Smooth muscle cell (in vitro differentiated cells): ENCODE data around the gene SNF8. TPM values are rescaled to one million over a fixed set of nuclear protein-coding genes. Genes with fewer than 3 reads are reported as not detected.
A peak's percentile ranks its signal among the peaks of the same experiment; 100 is the strongest.
"Not testable (repeated sequence)": the region's sequence is repeated elsewhere in the genome, so short reads cannot be mapped to it uniquely, and the experiment has no call there.

Experiments
- DNase-seq: peaks from one replicate; lab custom pipeline; 2025; ENCODE audit not compliant: unreplicated experiment; lab: John Stamatoyannopoulos, UW
- H2AFZ ChIP-seq: fragments of 200-600 bp; sonication (generic); 2 replicates; pipeline ENCODE4 v1.6.0; 2016; ENCODE audit warnings: antibody characterized with exemption, low read depth, mild to moderate bottlenecking
- H3F3A ChIP-seq: fragments of 200-600 bp; sonication (generic); 2 replicates; pipeline ENCODE4 v1.6.0; 2017; ENCODE audit warnings: antibody characterized with exemption, low read depth
- H3K27ac ChIP-seq: fragments of 200-600 bp; sonication (generic); 2 replicates; pipeline ENCODE4 v1.5.1; 2016; ENCODE audit warnings: low read depth, mild to moderate bottlenecking
- H3K27me3 ChIP-seq: fragments of 200-600 bp; sonication (generic); 2 replicates; pipeline ENCODE4 v1.6.1; 2016; ENCODE audit warnings: low read depth, mild to moderate bottlenecking
- H3K36me3 ChIP-seq: fragments of 200-600 bp; sonication (generic); 2 replicates; pipeline ENCODE4 v1.5.1; 2016; ENCODE audit warnings: low read depth
- H3K4me1 ChIP-seq: fragments of 200-600 bp; sonication (generic); 2 replicates; pipeline ENCODE4 v1.5.1; 2016; ENCODE audit warnings: low read depth
- H3K4me2 ChIP-seq: fragments of 200-600 bp; sonication (generic); 2 replicates; pipeline ENCODE4 v1.6.0; 2016; ENCODE audit warnings: mild to moderate bottlenecking
- H3K4me3 ChIP-seq: fragments of 200-600 bp; sonication (generic); 2 replicates; pipeline ENCODE4 v1.5.1; 2016; ENCODE audit warnings: mild to moderate bottlenecking
- H3K79me2 ChIP-seq: fragments of 200-600 bp; sonication (generic); 2 replicates; pipeline ENCODE4 v1.6.0; 2016; ENCODE audit warnings: low read depth, mild to moderate bottlenecking
- H3K9ac ChIP-seq: fragments of 200-600 bp; sonication (generic); 2 replicates; pipeline ENCODE4 v1.6.0; 2016; ENCODE audit warnings: low read depth
- H3K9me3 ChIP-seq: fragments of 200-600 bp; sonication (generic); replicated peaks from 2 replicates; pipeline ENCODE4 v1.5.1; 2016; ENCODE audit warnings: low read depth
- H4K20me1 ChIP-seq: fragments of 200-600 bp; sonication (generic); 2 replicates; pipeline ENCODE4 v1.6.0; 2016; ENCODE audit warnings: low read depth
- CTCF ChIP-seq: fragments of 200-600 bp; sonication (generic); IDR thresholded peaks from 2 replicates; pipeline ENCODE4 v1.5.1; 2017; ENCODE audit warnings: borderline replicate concordance, mild to moderate bottlenecking, antibody characterized with exemption; ENCODE audit not compliant: insufficient read depth, poor library complexity, severe bottlenecking
- WGBS: methylation state at CpG from one replicate; pipeline ENCODE4 v1.1.7; 2016; ENCODE audit warnings: low lambda C conversion rate; 5-methylcytosine and 5-hydroxymethylcytosine counted together
- polyA plus RNA-seq: library from polyadenylated mRNA; unstranded; fragments of >200 nt; fragmentation: Nextera tagmentation; extraction: Ambion mirVana; gene quantifications from 2 replicates; pipeline ENCODE4 v1.2.1, GENCODE V29; 2016
- total RNA-seq: library from RNA; depleted of rRNA; stranded (reverse); fragments of >200 nt; gene quantifications from 2 replicates; pipeline ENCODE4 v1.2.3, GENCODE V29; 2014

SNF8 gene
- total and polyA plus RNA-seq, 2 experiments from 2014 or later: 69.6 to 260 TPM

GRCh38 chr17:48960834-48961515 is 16.3 kb upstream of the SNF8 start:
- Histone ChIP-seq H3K9me3 (no peaks in the 10 kb centered on the region), H3K4me3 (peak overlapping the region; percentile 11)
- WGBS: 39% methylated on average over 11 of the region's 11 CpGs

GRCh38 chr17:48954300-48954755 is 9.7 kb upstream of the SNF8 start:
- Histone ChIP-seq H3K36me3 (no peaks in the 10 kb centered on the region), H3K4me3 (no peak overlapping the region), H3K27me3 (no peaks in the 10 kb centered on the region), H3K9me3 (no peaks in the 10 kb centered on the region), H3K79me2 (no peaks in the 10 kb centered on the region), H4K20me1 (no peaks in the 10 kb centered on the region), H2AFZ (peak overlapping the region; percentile 5), H3K27ac (no peak overlapping the region), H3F3A (no peaks in the 10 kb centered on the region), H3K4me1 (no peaks in the 10 kb centered on the region), H3K4me2 (no peak overlapping the region), H3K9ac (no peak overlapping the region)
- no peak for DNase-seq
- peak; percentile 51 for TF ChIP-seq CTCF
- WGBS: 40% methylated on average over 7 of the region's 7 CpGs

More at GRCh38 chr17:48960834-48961515, 16.3 kb upstream of the SNF8 start:
- Histone ChIP-seq H3K9ac (peak overlapping the region; percentile 18), H3K4me1 (peaks cover 16% of the 10 kb centered on the region), H3K79me2 (no peaks in the 10 kb centered on the region), H2AFZ (peak overlapping the region; percentile 80), H4K20me1 (no peaks in the 10 kb centered on the region), H3K36me3 (no peaks in the 10 kb centered on the region), H3K4me2 (peak overlapping the region; percentile 76), H3K27ac (peak overlapping the region; percentile 81), H3K27me3 (no peaks in the 10 kb centered on the region), H3F3A (peaks cover 7% of the 10 kb centered on the region)
- no peak for TF ChIP-seq CTCF
- no peak for DNase-seq

- no peak overlapping the region for H3K4me2 ChIP-seq
- DNase-seq: no peak
- 68% methylated on average over 5 of the region's 5 CpGs for WGBS
- TF ChIP-seq CTCF: no peak
- H3K9me3 ChIP-seq: no peaks in the 10 kb centered on the region
- no peak overlapping the region for H3K27ac ChIP-seq
- no peaks in the 10 kb centered on the region for H3F3A ChIP-seq
- no peak overlapping the region for H3K4me3 ChIP-seq
- H2AFZ ChIP-seq: peak overlapping the region; percentile 24
- no peaks in the 10 kb centered on the region for H3K36me3 ChIP-seq
- no peaks in the 10 kb centered on the region for H3K4me1 ChIP-seq
- H3K27me3 ChIP-seq: no peaks in the 10 kb centered on the region
- H3K9ac ChIP-seq: no peak overlapping the region
- H3K79me2 ChIP-seq: no peaks in the 10 kb centered on the region
- H4K20me1 ChIP-seq: no peaks in the 10 kb centered on the region
Observed at GRCh38 chr17:48952904-48953303, 8.3 kb upstream of the SNF8 start.

- Histone ChIP-seq H3K9ac (no peak overlapping the region), H3K27ac (no peak overlapping the region), H2AFZ (no peak overlapping the region), H3K4me1 (no peaks in the 10 kb centered on the region), H3K27me3 (no peaks in the 10 kb centered on the region), H4K20me1 (no peaks in the 10 kb centered on the region), H3K4me3 (no peak overlapping the region), H3F3A (no peaks in the 10 kb centered on the region), H3K4me2 (no peak overlapping the region), H3K79me2 (no peaks in the 10 kb centered on the region), H3K36me3 (no peaks in the 10 kb centered on the region), H3K9me3 (no peaks in the 10 kb centered on the region)
- no peak for DNase-seq
- 95% methylated on average over 5 of the region's 5 CpGs for WGBS
- no peak for TF ChIP-seq CTCF
Observed at GRCh38 chr17:48951572-48951971, 6.9 kb upstream of the SNF8 start.

- Histone ChIP-seq H3K79me2 (peaks cover 34% of the 10 kb centered on the region), H2AFZ (peak overlapping the region; percentile 87), H3K4me3 (peak overlapping the region; percentile 79), H3K4me1 (peaks cover 11% of the 10 kb centered on the region), H3K27ac (peak overlapping the region; percentile 90), H3K4me2 (peak overlapping the region; percentile 97), H3K9ac (peak overlapping the region; percentile 94)
- WGBS: 97% methylated on average over 16 of the region's 16 CpGs
- not testable (repeated sequence) for H3K36me3 ChIP-seq, DNase-seq, H3K27me3 ChIP-seq, H3K9me3 ChIP-seq, H4K20me1 ChIP-seq, H3F3A ChIP-seq
Observed at GRCh38 chr17:48945261-48945651, 614 bp upstream of the SNF8 start.
